SKM-1 (cell line): ENCODE measurements around the gene CD300LF.

ENCODE experiments used
- DNase-seq: peaks from one replicate; lab custom pipeline; 2025; ENCODE audit not compliant: unreplicated experiment; lab: John Stamatoyannopoulos, UW

Gene CD300LF

DNA sequence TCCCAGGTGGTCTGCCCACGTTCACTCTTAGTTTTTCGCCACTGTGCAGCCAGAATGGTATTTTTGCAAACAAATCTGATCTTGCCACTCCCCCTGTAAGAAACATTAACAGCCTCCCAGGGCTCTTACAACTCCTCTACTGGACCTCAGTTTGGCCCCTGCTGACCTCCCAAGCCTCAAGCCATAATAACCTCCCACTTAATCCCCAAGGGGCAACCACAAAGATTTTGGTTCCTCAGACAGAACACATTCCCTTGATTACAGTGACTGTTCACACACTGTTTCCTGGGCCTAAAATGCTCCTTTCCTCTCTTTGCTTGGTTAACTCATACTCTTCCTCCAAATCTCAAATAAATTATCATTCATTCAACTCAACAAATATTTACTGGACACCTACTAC lies 67.7 kb downstream of the CD300LF start:
- DNase-seq = no peak

DNA sequence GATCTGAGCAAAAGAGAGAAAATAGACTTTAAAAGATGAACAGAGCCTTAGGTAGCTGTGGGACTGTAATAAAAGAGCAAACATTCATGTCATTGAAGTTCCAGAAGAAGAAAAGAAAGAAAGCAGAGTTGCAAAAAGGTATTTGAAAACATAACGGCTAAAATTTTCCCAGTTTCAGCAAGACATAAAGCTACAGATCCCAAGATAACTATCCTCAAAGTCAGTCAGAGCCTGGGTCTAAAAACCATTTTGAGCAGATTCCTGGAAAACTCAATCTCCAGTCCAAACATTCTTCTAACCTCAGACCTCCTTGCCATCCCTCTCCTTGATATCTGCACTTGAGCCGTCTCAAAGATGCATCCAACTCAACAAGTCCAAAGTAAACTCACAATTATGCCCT lies 68.3 kb downstream of the CD300LF start:
- no peak for DNase-seq
